CD14-positive monocyte (primary cell): Measurements from ENCODE around the gene BMPR1B. TPM values are rescaled to one million over a fixed set of nuclear protein-coding genes. Genes with fewer than 3 reads are reported as not detected.
A peak's percentile ranks its signal among the peaks of the same experiment; 100 is the strongest.

Experiments used
- DNase-seq, 3 donors: peaks; one replicate each; pipeline ENCODE4 v3.0.0-alpha.2; 2011 to 2022
- H2AFZ ChIP-seq: 2 replicates; pipeline ENCODE4 v1.6.0; 2012; ENCODE audit warnings: mild to moderate bottlenecking, low read depth, low read length, inconsistent platforms; ENCODE audit not compliant: insufficient read depth, poor library complexity, severe bottlenecking
- H3K27ac ChIP-seq, 2 donors: 1 replicate in 1 of 2; 2 replicates in 1 of 2; pipeline ENCODE4 v1.5.1; 2012 to 2013; ENCODE audit warnings: low read length in 2 of 2, control low read depth in 1 of 2, inconsistent platforms in 1 of 2, low read depth in 1 of 2, mild to moderate bottlenecking in 1 of 2
- H3K27me3 ChIP-seq, 2 donors: one replicate each; pipeline versions ENCODE4 v1.6.0 to v1.6.1; 2011 to 2013; ENCODE audit warnings: low read length in 2 of 2; ENCODE audit not compliant: control insufficient read depth in 2 of 2, insufficient read depth in 2 of 2
- H3K36me3 ChIP-seq, 2 donors: replicated peaks in 1 of 2; 1 replicate in 1 of 2; 2 replicates in 1 of 2; pipeline versions ENCODE4 v1.5.1 to v1.6.1; 2012 to 2013; ENCODE audit warnings: low read length in 2 of 2, control low read depth in 1 of 2, inconsistent platforms in 1 of 2, mild to moderate bottlenecking in 1 of 2; ENCODE audit not compliant: insufficient read depth in 2 of 2, control insufficient read depth in 1 of 2
- H3K4me1 ChIP-seq, 2 donors: 1 replicate in 1 of 2; 2 replicates in 1 of 2; pipeline versions ENCODE4 v1.5.1 to v1.6.1; 2012 to 2013; ENCODE audit warnings: low read length in 2 of 2, control low read depth in 1 of 2, inconsistent platforms in 1 of 2, mild to moderate bottlenecking in 1 of 2, moderate library complexity in 1 of 2; ENCODE audit not compliant: insufficient read depth in 2 of 2, control insufficient read depth in 1 of 2
- H3K4me2 ChIP-seq: replicated peaks from 2 replicates; pipeline ENCODE3; 2012; ENCODE audit warnings: low read length, moderate library complexity, mild to moderate bottlenecking; ENCODE audit not compliant: poor library complexity, severe bottlenecking; ENCODE audit errors: extremely low read depth
- H3K4me3 ChIP-seq, 3 experiments: fragments of 200-600 bp in 1 of 3; sonication (generic) in 1 of 3; replicated peaks in 1 of 3; 1 replicate in 2 of 3; 2 replicates in 1 of 3; pipeline ENCODE4 v1.5.1; 2011 to 2013; ENCODE audit warnings: low read length in 3 of 3, mild to moderate bottlenecking in 3 of 3, control low read depth in 2 of 3, low read depth in 2 of 3, inconsistent platforms in 1 of 3, moderate library complexity in 1 of 3
- H3K79me2 ChIP-seq: 2 replicates; pipeline ENCODE4 v1.6.0; 2012; ENCODE audit warnings: mild to moderate bottlenecking, control low read depth, inconsistent platforms, low read length, moderate library complexity; ENCODE audit not compliant: insufficient read depth
- H3K9ac ChIP-seq: 2 replicates; pipeline ENCODE4 v1.6.0; 2017; ENCODE audit warnings: low read length, mild to moderate bottlenecking; ENCODE audit not compliant: insufficient read depth, poor library complexity, severe bottlenecking
- H3K9me3 ChIP-seq, 2 donors: replicated peaks in 1 of 2; 1 replicate in 1 of 2; 2 replicates in 1 of 2; pipeline versions ENCODE4 v1.5.1 to v1.6.1; 2012 to 2013; ENCODE audit warnings: low read length in 2 of 2, control low read depth in 1 of 2; ENCODE audit not compliant: control insufficient read depth in 1 of 2, insufficient read depth in 1 of 2
- H4K20me1 ChIP-seq: 2 replicates; pipeline ENCODE4 v1.6.0; 2012; ENCODE audit warnings: mild to moderate bottlenecking, low read length, control low read depth, moderate library complexity; ENCODE audit not compliant: insufficient read depth
- H3K27ac Mint-ChIP-seq, 7 donors: one replicate each; pipeline ENCODE4 v1.8.0; 2020; ENCODE audit warnings: mild to moderate bottlenecking in 7 of 7, mixed read lengths in 7 of 7, moderate library complexity in 6 of 7, inconsistent platforms in 2 of 7
- H3K27me3 Mint-ChIP-seq, 3 donors: one replicate each; pipeline ENCODE4 v1.8.0; 2021 to 2022; ENCODE audit warnings: low read depth in 3 of 3, mild to moderate bottlenecking in 3 of 3, mixed read lengths in 3 of 3, moderate library complexity in 3 of 3, inconsistent platforms in 1 of 3
- H3K36me3 Mint-ChIP-seq, 2 donors: one replicate each; pipeline ENCODE4 v1.8.0; 2020; ENCODE audit warnings: mixed read lengths in 2 of 2, inconsistent platforms in 1 of 2, mild to moderate bottlenecking in 1 of 2
- H3K4me1 Mint-ChIP-seq: one replicate; pipeline ENCODE4 v1.8.0; 2020; ENCODE audit warnings: mild to moderate bottlenecking, mixed read lengths
- H3K4me3 Mint-ChIP-seq, 2 donors: one replicate each; pipeline ENCODE4 v1.8.0; 2020; ENCODE audit warnings: mild to moderate bottlenecking in 2 of 2, mixed read lengths in 2 of 2, moderate library complexity in 1 of 2
- H3K9me3 Mint-ChIP-seq, 7 donors: one replicate each; pipeline ENCODE4 v1.8.0; 2020 to 2022; ENCODE audit warnings: mixed read lengths in 7 of 7, mild to moderate bottlenecking in 6 of 7, moderate library complexity in 6 of 7, inconsistent platforms in 2 of 7
- CTCF ChIP-seq: fragments of 200-600 bp; IDR thresholded peaks from one replicate; pipeline ENCODE4 v1.8.0; 2022; ENCODE audit warnings: antibody characterized with exemption, mild to moderate bottlenecking
- WGBS: methylation state at CpG from one replicate; pipeline ENCODE4 v1.1.5; 2013; ENCODE audit warnings: missing lambda C conversion rate; ENCODE audit not compliant: insufficient coverage; 5-methylcytosine and 5-hydroxymethylcytosine counted together
- intact Hi-C, 2 donors: fragments of 100-400 bp; cut with micrococcal nuclease; formaldehyde crosslinking; loops; one replicate each; pipeline versions ENCODE4 v1.15.0 to v1.15.1; 2023
- polyA plus RNA-seq, 3 donors: library from polyadenylated mRNA; depleted of rRNA in 1 of 3; unstranded in 2 of 3; stranded (reverse) in 1 of 3; fragments of 300-500 nt in 2 of 3; fragments of >200 nt in 1 of 3; fragmentation: Illumina TruSeq in 2 of 3; gene quantifications; 1 replicate in 2 of 3; 2 replicates in 1 of 3; pipeline ENCODE4 v1.2.3, GENCODE V29; 2012 to 2021

BMPR1B gene
- polyA plus RNA-seq, 3 donors, result not detected

- Histone ChIP-seq H3K4me1 (no peaks in the 10 kb centered on the region), H3K9me3 (no peaks in the 10 kb centered on the region), H3K4me3 (no peak overlapping the region), H3K27ac (no peak overlapping the region), H3K36me3 (no peaks in the 10 kb centered on the region), H2AFZ (no peak overlapping the region), H3K4me2 (no peak overlapping the region), H3K9ac (no peak overlapping the region), H3K79me2 (no peaks in the 10 kb centered on the region), H3K27me3 (no peaks in the 10 kb centered on the region), H4K20me1 (no peaks in the 10 kb centered on the region)
- peaks cover 0 to 3% (median 2%) of the 10 kb centered on the region in 7 donors for H3K9me3 Mint-ChIP-seq
- DNase-seq, result no peak
- TF ChIP-seq CTCF, result no peak
- H3K4me1 Mint-ChIP-seq, result no peaks in the 10 kb centered on the region
- intact Hi-C loops, result no loop called here
- H3K4me3 Mint-ChIP-seq, result no peak overlapping the region
- H3K27ac Mint-ChIP-seq, result peak overlapping the region in 2 of 7 donors; percentile 22 to 42
- peaks cover 0 to 2% (median 0%) of the 10 kb centered on the region in 3 donors for H3K27me3 Mint-ChIP-seq
- WGBS, result 100% methylated on average over 1 of the region's 5 CpGs
- H3K36me3 Mint-ChIP-seq, result no peaks in the 10 kb centered on the region
These were observed 431.1 kb downstream of the BMPR1B start for GRCh38 chr4:95188701-95189370.

- Histone ChIP-seq H2AFZ (no peak overlapping the region), H3K4me3 (no peak overlapping the region), H3K79me2 (no peaks in the 10 kb centered on the region), H3K27ac (no peak overlapping the region), H4K20me1 (no peaks in the 10 kb centered on the region), H3K4me2 (no peak overlapping the region), H3K9ac (no peak overlapping the region), H3K27me3 (no peaks in the 10 kb centered on the region), H3K4me1 (no peaks in the 10 kb centered on the region), H3K9me3 (no peaks in the 10 kb centered on the region), H3K36me3 (no peaks in the 10 kb centered on the region)
- no peaks in the 10 kb centered on the region for H3K4me1 Mint-ChIP-seq
- peaks cover 0 to 2% (median 2%) of the 10 kb centered on the region in 3 donors for H3K27me3 Mint-ChIP-seq
- no peak overlapping the region for H3K4me3 Mint-ChIP-seq
- peaks cover 0 to 3% (median 2%) of the 10 kb centered on the region in 7 donors for H3K9me3 Mint-ChIP-seq
- no peak for DNase-seq
- WGBS, result 84% methylated on average over 3 of the region's 9 CpGs
- no peaks in the 10 kb centered on the region for H3K36me3 Mint-ChIP-seq
- peak overlapping the region in 1 of 7 donors; percentile 3 for H3K27ac Mint-ChIP-seq
- intact Hi-C loops, result no loop called here
- TF ChIP-seq CTCF, result no peak
These were observed 433.1 kb downstream of the BMPR1B start for GRCh38 chr4:95190751-95191436.
